DMS114 treated with DMSO at 0.1 percent for 48 hours (cell line): ENCODE measurements around the gene RNPEPL1.

Source experiments
- DNase-seq: peaks from one replicate; lab custom pipeline; 2025; ENCODE audit not compliant: unreplicated experiment; lab: John Stamatoyannopoulos, UW

Gene RNPEPL1

DNA sequence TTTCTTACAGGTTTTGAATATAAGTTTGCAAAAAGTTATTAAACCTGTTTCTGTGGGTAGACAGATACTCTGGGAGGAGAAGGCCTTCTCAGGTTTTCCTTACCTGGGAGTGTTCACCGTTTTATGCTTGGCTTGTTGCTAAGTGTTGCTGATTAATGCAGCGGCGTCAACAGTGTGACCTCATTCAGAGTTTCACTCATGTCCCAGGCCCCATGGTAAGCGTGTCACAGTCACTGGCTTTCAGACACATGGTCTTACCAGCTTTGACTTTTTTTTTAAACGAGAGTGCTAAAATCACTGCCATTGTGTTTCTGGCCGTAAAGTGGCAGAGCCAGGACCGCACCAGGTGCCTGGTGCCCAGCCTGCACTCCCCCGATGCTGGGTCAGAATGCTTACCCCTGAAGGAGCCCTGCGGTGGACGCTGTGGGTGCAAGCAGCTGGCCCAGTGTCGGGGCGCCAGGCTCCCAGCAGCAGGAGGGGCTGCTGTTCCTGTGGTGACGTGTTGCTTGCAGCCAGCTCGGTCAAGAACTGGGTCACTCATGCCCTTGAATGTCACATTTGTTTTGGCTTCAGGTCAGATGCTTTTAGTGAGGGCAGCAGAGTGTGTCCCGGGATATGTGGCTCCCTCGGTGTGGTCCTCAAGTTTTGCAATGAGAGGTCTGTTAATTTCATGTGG is 21.7 kb downstream of the RNPEPL1 start:
- DNase-seq = no peak

GRCh38 chr2:240590681-240591111 is 22.4 kb downstream of the RNPEPL1 start:
- DNase-seq = no peak

DNA sequence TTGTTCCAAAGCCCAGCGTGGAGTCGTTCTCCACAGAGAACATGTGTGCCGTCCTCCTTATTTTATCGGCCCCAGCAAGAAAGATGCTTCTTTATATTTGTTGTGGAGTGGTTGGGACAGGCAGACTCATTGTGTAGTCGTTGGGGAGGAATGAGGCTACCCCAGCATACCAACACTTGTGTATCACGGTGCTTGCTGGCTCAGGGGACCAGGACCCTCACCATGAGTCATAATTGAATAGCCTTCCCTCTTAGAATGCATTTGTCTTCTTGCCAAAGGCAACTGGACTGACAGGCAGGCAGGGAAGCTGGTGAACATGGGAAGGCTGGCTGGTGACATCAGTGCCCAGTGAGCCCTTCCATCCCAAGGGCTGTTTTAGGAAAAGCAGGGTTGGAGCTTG is 22.9 kb downstream of the RNPEPL1 start:
- DNase-seq = no peak

DNA sequence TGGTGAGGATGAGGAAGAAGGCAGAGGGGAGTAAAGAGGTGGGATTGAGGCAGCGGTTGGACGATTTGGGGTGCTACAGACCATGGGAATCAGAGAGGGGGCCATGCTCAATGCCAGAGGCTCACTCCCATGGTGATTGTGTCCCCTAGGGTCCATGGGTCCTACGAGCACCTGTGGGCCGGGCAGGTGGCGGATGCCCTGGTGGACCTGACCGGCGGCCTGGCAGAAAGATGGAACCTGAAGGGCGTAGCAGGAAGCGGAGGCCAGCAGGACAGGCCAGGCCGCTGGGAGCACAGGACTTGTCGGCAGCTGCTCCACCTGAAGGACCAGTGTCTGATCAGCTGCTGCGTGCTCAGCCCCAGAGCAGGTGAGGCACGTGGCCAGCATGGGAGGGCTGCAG is 23.5 kb downstream of the RNPEPL1 start:
- DNase-seq = no peak

- no peak for DNase-seq
Measured at GRCh38 chr2:240593026-240593702, 24.9 kb downstream of the RNPEPL1 start.

DNA sequence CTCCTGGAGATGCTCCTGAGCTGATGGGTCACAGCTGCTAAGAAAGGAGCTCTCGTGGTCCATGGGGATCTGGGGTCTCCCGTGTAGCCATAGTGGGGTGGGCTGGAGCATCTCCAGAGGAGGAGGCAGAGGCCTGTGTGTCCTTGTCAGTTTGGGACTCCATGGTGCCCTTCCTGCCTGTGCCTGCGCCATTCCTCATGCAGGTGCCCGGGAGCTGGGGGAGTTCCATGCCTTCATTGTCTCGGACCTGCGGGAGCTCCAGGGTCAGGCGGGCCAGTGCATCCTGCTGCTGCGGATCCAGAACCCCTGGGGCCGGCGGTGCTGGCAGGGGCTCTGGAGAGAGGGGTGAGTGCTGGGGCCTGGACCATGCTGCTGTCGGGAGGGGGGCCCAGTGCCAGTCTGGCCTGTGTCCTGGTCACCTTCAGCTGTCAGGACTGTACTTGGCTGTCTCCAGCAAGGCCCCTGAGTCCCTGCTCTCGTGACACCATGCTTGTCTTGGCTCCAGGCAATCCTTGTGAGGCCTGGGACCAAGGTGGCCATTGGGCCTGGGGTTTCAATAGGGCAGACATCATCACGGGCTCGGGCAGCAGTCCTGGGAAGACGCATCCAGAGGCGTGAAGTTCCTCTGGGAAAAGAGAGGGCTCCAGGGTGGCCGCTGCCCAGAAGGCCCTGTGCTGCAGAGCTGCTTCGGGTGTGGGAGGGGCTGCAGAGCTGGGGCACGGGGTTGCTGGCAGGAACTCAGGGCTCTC is 25.6 kb downstream of the RNPEPL1 start:
- no peak for DNase-seq

DNA sequence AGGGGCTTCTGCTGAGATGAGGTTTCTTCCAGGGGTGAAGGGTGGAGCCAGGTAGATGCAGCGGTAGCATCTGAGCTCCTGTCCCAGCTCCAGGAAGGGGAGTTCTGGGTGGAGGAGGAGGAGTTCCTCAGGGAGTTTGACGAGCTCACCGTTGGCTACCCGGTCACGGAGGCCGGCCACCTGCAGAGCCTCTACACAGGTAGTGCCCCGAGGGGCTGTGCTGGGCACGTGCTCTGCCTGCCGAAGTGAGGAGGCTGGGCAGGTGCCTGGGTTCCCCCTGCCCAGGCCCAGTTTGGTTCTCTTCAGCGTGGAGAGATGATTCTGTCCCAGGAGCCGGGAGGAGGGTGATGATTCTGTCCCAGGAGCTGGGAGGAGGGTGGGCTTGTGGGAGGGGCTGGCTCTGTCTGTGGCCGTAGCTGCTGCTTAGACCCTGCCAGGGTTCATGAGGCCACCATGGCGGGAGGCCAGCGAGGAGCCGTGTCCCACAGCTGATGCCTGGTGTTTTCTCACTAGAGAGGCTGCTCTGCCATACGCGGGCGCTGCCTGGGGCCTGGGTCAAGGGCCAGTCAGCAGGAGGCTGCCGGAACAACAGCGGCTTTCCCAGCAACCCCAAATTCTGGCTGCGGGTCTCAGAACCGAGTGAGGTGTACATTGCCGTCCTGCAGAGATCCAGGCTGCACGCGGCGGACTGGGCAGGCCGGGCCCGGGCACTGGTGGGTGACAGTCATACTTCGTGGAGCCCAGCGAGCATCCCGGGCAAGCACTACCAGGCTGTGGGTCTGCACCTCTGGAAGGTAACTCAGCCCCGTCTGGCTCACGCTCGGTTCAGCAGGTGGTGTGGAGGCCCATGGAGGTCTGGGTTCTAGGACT is 26.5 kb downstream of the RNPEPL1 start:
- no peak for DNase-seq

- DNase-seq = no peak
Measured at GRCh38 chr2:240595381-240596079, 27.2 kb downstream of the RNPEPL1 start.

DNA sequence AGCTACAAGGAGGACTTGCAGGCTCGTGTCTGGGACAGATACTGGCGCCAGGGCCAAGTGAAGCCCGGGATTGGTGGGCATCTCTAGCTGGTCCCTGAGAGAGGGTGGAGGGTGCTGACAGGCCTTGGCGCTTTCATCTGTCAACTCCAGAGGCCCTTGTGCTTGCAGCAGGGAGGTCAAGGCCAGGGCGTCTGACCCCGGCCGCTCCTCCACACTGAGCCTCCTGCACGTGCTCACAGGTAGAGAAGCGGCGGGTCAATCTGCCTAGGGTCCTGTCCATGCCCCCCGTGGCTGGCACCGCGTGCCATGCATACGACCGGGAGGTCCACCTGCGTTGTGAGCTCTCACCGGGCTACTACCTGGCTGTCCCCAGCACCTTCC is 27.8 kb downstream of the RNPEPL1 start:
- DNase-seq = no peak

GRCh38 chr2:240596491-240596931 is 28.2 kb downstream of the RNPEPL1 start:
- DNase-seq = no peak

- no peak for DNase-seq
Measured at GRCh38 chr2:240597054-240597418, 28.8 kb downstream of the RNPEPL1 start.

- DNase-seq = no peak
Measured at GRCh38 chr2:240597419-240598181, 29.3 kb downstream of the RNPEPL1 start.

- DNase-seq = no peak
Measured at GRCh38 chr2:240598311-240598911, 30.1 kb downstream of the RNPEPL1 start.

DNA sequence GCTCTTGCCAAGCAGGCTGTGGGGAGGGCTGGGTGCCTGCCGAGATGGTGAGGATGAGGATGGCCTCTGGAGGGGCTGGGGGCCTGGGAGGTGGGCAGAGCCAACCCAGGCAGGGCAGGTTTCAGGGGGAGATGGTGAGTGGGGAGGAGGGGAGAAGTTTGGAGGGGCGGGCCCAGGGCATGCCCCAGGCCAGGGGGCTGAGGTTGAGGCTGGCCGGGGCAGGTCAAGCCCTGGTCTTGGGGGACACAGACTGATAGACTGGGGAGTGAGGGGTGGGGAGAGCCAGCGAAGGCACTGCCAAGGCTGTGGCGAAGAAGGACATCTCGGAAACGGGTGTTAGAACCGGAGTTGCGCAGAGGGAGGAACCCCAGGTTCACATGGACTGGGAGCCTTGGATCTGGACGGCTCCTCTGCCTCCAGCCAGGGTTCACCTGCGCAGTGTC is 30.9 kb downstream of the RNPEPL1 start:
- no peak for DNase-seq

GRCh38 chr2:240600451-240600961 is 32.2 kb downstream of the RNPEPL1 start:
- no peak for DNase-seq

- no peak for DNase-seq
Measured at GRCh38 chr2:240601061-240601830, 33.0 kb downstream of the RNPEPL1 start.

DNA sequence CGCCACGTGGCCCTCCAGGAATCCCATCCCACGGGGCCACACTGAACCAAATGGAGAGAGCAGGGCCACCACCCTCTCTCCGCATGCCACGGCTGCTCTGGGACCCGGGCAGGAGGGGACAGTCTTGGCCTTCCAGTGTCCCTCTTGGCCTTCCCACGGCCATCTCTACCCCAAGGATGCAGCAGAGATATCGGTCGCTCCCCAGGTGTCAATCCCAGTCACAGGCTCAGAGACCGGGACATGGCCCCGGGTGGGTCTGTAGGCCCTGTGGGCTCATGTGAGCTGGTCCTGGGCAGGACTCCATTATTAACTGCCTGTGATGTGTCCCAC is 33.5 kb downstream of the RNPEPL1 start:
- no peak for DNase-seq

DNA sequence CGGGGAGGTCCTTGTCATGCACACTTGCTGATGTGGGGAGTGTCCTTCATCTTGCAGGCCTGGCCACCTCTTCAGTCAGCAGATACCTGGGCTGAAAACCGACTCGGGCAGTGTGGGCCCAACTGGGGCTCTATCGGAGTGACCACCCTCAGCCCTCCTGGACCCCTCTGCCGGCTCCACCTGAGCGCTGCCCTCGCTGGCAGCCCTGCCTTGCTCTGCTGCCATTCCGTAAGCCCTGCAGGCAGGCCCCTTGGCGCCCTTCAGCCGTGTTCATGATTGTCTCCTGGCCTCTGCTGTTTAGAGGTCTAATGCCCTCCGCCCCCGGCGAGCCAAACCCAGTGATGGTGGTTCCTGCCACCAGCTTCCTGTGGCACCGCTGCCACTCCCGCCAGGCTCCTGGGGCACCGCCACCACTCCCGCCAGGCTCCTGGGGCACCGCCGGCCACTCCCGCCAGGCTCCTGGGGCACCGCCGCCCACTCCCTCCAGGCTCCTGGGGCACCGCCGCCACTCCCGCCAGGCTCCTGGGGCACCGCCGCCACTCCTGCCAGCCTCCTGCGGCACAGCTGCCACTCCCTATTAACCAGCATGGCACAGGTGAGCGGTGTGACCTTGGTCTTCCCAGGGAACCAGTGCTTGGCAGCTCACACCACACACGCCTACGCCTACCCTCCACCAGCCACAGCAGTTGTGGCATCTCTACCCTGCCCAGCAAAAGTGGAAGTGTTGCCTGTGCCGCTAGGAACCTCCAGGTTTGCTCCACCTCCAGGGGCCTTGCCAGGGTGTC is 34.2 kb downstream of the RNPEPL1 start:
- no peak for DNase-seq
